Erythroblast (primary cell): ENCODE results near the gene ZFYVE28.

Source experiments
- GATA1 ChIP-seq: IDR thresholded peaks from 2 replicates; pipeline ENCODE4 v1.6.1; 2011; ENCODE audit warnings: low read depth, mild to moderate bottlenecking, control low read depth, low read length, moderate library complexity
- POLR2A ChIP-seq: IDR thresholded peaks from 2 replicates; pipeline ENCODE4 v1.6.1; 2011; ENCODE audit warnings: mild to moderate bottlenecking, low read length

- no peak for TF ChIP-seq POLR2A
- no peak for TF ChIP-seq GATA1
Measured at GRCh38 chr4:2462992-2463762, 44.7 kb upstream of the ZFYVE28 start.
